Measurements from ENCODE around the gene SIGLEC10.
A peak's percentile ranks its signal among the peaks of the same experiment; 100 is the strongest.
"Not testable (repeated sequence)": the region's sequence is repeated elsewhere in the genome, so short reads cannot be mapped to it uniquely, and the experiment has no call there.

SIGLEC10 gene

GRCh38 chr19:51440052-51440451 is 22.6 kb upstream of the SIGLEC10 start:
- no peak for DNase-seq

GRCh38 chr19:51439021-51439465 is 21.6 kb upstream of the SIGLEC10 start:
- no peak for DNase-seq

- DNase-seq, result no peak
Measured at GRCh38 chr19:51434456-51434855, 17.0 kb upstream of the SIGLEC10 start.

GRCh38 chr19:51433043-51433442 is 15.6 kb upstream of the SIGLEC10 start:
- DNase-seq, result no peak

GRCh38 chr19:51431124-51431523 is 13.7 kb upstream of the SIGLEC10 start:
- DNase-seq, result no peak

GRCh38 chr19:51430221-51430620 is 12.8 kb upstream of the SIGLEC10 start:
- DNase-seq, result no peak

- no peak for DNase-seq
Measured at GRCh38 chr19:51427201-51427600, 9.8 kb upstream of the SIGLEC10 start.

GRCh38 chr19:51422053-51422448 is 4.6 kb upstream of the SIGLEC10 start:
- peak; percentile 58 for DNase-seq

GRCh38 chr19:51421229-51422052 is 4.0 kb upstream of the SIGLEC10 start:
- DNase-seq, result no peak

GRCh38 chr19:51420511-51420910 is 3.1 kb upstream of the SIGLEC10 start:
- DNase-seq, result not testable (repeated sequence)

GRCh38 chr19:51418707-51419106 is 1.3 kb upstream of the SIGLEC10 start:
- no peak for DNase-seq

GRCh38 chr19:51417810-51418157 is 342 bp upstream of the SIGLEC10 start:
- DNase-seq, result no peak

GRCh38 chr19:51416422-51416821 is 1.0 kb downstream of the SIGLEC10 start:
- not testable (repeated sequence) for DNase-seq

- no peak for DNase-seq
Measured at GRCh38 chr19:51415187-51415586, 2.3 kb downstream of the SIGLEC10 start.

GRCh38 chr19:51410950-51411748 is 6.3 kb downstream of the SIGLEC10 start:
- DNase-seq, result no peak

GRCh38 chr19:51407511-51408131 is 9.8 kb downstream of the SIGLEC10 start:
- no peak for DNase-seq

- no peak for DNase-seq
Measured at GRCh38 chr19:51402117-51402516, 15.3 kb downstream of the SIGLEC10 start.

GRCh38 chr19:51399936-51400335 is 17.5 kb downstream of the SIGLEC10 start:
- not testable (repeated sequence) for DNase-seq

- no peak for DNase-seq
Measured at GRCh38 chr19:51399231-51399630, 18.2 kb downstream of the SIGLEC10 start.

- peak; percentile 35 for DNase-seq
Measured at GRCh38 chr19:51398096-51398704, 19.2 kb downstream of the SIGLEC10 start.

- DNase-seq, result not testable (repeated sequence)
Measured at GRCh38 chr19:51397453-51397852, 20.0 kb downstream of the SIGLEC10 start.

- no peak for DNase-seq
Measured at GRCh38 chr19:51396175-51396574, 21.3 kb downstream of the SIGLEC10 start.
